Glutamatergic neuron (in vitro differentiated cells): Measurements from ENCODE around the gene KLHL24. TPM values are rescaled to one million over a fixed set of nuclear protein-coding genes. Genes with fewer than 3 reads are reported as not detected.

ENCODE experiments used
- DNase-seq: peaks from one replicate; pipeline ENCODE4 v3.0.0; 2022
- H3K27ac Mint-ChIP-seq: one replicate; pipeline ENCODE4 v1.8.0; 2020; ENCODE audit warnings: mild to moderate bottlenecking, mixed read lengths, inconsistent platforms; ENCODE audit not compliant: unreplicated experiment
- H3K27me3 Mint-ChIP-seq: one replicate; pipeline ENCODE4 v1.8.0; 2020; ENCODE audit warnings: mild to moderate bottlenecking, moderate library complexity, mixed read lengths, inconsistent platforms; ENCODE audit not compliant: unreplicated experiment
- H3K36me3 Mint-ChIP-seq: one replicate; pipeline ENCODE4 v1.8.0; 2020; ENCODE audit warnings: mild to moderate bottlenecking, mixed read lengths, inconsistent platforms; ENCODE audit not compliant: unreplicated experiment
- H3K4me1 Mint-ChIP-seq: one replicate; pipeline ENCODE4 v1.8.0; 2020; ENCODE audit warnings: mild to moderate bottlenecking, low read depth, mixed read lengths, inconsistent platforms; ENCODE audit not compliant: unreplicated experiment
- H3K4me3 Mint-ChIP-seq: one replicate; pipeline ENCODE4 v1.8.0; 2020; ENCODE audit warnings: mild to moderate bottlenecking, mixed read lengths, inconsistent platforms; ENCODE audit not compliant: unreplicated experiment
- H3K9me3 Mint-ChIP-seq: one replicate; pipeline ENCODE4 v1.8.0; 2020; ENCODE audit warnings: mild to moderate bottlenecking, moderate library complexity, mixed read lengths, inconsistent platforms; ENCODE audit not compliant: unreplicated experiment
- long read RNA-seq: library from polyadenylated mRNA; unstranded; transcript quantifications from one replicate; pipeline ENCODE4 v2.0.0, GENCODE V29; 2020; ENCODE audit not compliant: unreplicated experiment
- total RNA-seq: library from RNA; stranded (reverse); fragmentation: NEBNext Ultra II Directional; extraction: Animal tissue kit (Norgen Biotek cat#: 25700); gene quantifications from one replicate; pipeline ENCODE4 v1.2.1, GENCODE V29; 2021; ENCODE audit not compliant: unreplicated experiment
- TF ChIP-seq, protein P1 (sequence below): fragments of 200-600 bp; sonication (generic); IDR thresholded peaks from one replicate; pipeline ENCODE4 v1.5.0; 2021; ENCODE audit not compliant: partially characterized antibody, unreplicated experiment

KLHL24 gene, protein sequence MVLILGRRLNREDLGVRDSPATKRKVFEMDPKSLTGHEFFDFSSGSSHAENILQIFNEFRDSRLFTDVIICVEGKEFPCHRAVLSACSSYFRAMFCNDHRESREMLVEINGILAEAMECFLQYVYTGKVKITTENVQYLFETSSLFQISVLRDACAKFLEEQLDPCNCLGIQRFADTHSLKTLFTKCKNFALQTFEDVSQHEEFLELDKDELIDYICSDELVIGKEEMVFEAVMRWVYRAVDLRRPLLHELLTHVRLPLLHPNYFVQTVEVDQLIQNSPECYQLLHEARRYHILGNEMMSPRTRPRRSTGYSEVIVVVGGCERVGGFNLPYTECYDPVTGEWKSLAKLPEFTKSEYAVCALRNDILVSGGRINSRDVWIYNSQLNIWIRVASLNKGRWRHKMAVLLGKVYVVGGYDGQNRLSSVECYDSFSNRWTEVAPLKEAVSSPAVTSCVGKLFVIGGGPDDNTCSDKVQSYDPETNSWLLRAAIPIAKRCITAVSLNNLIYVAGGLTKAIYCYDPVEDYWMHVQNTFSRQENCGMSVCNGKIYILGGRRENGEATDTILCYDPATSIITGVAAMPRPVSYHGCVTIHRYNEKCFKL
- total RNA-seq, result 152 TPM
- long read RNA-seq, transcript KLHL24-201 (8 exons, 2,345 nt), result major isoform, 5 of 21 reads
- long read RNA-seq, partial matches to known transcripts, result 3 of 21 reads
- long read RNA-seq, other reads (novel, unspliced or antisense), result 12 of 21 reads

DNA sequence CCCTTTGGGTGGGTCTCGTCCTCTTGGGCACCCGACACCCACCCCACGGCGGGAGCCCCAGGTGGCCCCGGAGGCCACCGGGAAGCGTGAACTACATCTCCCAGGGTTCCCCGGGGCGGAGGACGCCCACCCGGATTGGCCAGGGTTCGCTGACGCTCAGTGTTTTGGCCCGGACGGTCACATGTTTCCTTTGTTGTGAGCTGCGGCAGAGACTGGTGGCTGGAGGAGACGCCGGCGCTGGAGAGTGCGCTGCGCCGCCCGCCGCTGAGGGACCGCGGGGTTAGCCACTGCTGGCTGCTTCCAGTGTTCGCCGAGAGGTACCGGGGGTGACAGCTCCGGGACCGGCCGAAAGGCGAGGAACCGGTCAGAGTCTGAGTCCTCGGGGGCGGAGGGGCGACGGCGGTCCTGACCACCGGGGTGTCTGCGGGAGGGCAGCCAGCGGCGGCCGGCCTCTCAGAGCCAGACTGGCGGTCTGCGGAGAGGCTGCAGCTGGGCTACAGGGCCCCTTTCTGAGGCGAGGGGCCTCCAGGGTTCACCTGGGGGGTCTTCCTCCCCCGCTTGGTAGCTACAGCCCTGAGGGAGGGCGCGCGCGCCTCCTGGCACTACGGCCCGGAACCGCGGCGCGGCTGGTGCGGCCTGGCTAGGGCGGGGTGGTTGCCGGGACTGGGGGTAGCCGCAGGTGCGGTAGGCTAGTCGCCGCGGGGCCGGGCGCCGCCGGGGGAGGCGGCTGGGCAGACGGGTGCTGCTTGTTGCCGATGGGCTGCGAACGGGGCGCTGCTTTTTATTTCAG is at the start of gene KLHL24:
Gene KLHL24, plus strand, starts transcription at position 193 of the 790 bp plus-strand sequence. CDS start 14,734 bp downstream, outside the sequence.
- H3K9me3 Mint-ChIP-seq, result peaks cover 14% of the 10 kb centered on the region
- peaks cover 15% of the 10 kb centered on the region for H3K4me1 Mint-ChIP-seq
- no peaks in the 10 kb centered on the region for H3K36me3 Mint-ChIP-seq
- H3K27ac Mint-ChIP-seq, result peak within 1 kb of the TSS; percentile 94
- TF ChIP-seq, protein P1, sequence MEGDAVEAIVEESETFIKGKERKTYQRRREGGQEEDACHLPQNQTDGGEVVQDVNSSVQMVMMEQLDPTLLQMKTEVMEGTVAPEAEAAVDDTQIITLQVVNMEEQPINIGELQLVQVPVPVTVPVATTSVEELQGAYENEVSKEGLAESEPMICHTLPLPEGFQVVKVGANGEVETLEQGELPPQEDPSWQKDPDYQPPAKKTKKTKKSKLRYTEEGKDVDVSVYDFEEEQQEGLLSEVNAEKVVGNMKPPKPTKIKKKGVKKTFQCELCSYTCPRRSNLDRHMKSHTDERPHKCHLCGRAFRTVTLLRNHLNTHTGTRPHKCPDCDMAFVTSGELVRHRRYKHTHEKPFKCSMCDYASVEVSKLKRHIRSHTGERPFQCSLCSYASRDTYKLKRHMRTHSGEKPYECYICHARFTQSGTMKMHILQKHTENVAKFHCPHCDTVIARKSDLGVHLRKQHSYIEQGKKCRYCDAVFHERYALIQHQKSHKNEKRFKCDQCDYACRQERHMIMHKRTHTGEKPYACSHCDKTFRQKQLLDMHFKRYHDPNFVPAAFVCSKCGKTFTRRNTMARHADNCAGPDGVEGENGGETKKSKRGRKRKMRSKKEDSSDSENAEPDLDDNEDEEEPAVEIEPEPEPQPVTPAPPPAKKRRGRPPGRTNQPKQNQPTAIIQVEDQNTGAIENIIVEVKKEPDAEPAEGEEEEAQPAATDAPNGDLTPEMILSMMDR, result no peak
- peak within 1 kb of the TSS; percentile 89 for H3K4me3 Mint-ChIP-seq
- DNase-seq, result peak; percentile 92
- H3K27me3 Mint-ChIP-seq, result peaks cover 5% of the 10 kb centered on the region

DNA sequence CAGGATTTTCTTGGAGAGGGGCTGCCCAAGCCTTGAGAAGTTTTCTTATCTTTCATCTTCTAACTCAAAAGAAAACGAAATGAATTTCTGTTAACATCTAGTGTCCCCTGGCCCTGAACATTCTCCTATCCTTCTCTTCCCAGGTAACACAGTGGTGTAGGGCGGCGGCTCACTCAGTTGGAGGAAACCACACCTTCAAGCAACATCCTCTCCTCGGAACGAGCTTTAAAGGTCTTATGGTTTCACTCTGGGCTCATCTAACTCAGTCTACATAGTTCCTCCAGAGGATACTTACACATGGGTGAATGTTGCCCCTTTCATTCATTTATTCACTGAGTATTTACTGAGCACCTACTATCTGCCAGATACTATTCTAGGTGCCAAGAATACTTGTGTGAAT is 48.9 kb upstream of the KLHL24 start:
- peaks cover 5% of the 10 kb centered on the region for H3K9me3 Mint-ChIP-seq
- H3K27ac Mint-ChIP-seq, result no peak overlapping the region
- H3K27me3 Mint-ChIP-seq, result peaks cover 2% of the 10 kb centered on the region
- no peak overlapping the region for H3K4me3 Mint-ChIP-seq
- TF ChIP-seq, protein P1, result no peak
- H3K36me3 Mint-ChIP-seq, result peaks cover 6% of the 10 kb centered on the region
- H3K4me1 Mint-ChIP-seq, result peaks cover 19% of the 10 kb centered on the region
- no peak for DNase-seq

DNA sequence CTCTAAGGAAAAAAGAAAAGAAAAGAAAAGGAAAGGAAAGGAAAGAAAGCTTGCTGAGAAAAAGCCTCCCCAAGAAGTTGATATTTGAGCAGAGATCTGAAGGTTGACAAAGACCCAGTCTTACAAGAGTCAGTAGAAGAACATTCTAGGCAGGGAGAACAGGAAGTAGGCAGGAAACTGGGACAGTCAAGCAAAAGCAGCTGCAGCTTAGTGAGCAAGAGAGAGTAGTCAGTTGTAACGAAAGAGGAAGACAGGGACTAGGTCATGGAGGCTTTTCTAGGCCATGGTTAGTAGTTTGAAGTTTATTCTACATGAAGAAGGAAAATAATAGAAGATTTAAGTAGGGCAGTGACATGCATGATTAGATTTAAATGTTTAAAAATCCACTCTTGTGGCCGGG is 48.1 kb upstream of the KLHL24 start:
- Mint-ChIP-seq H3K27me3 (peaks cover 5% of the 10 kb centered on the region), H3K36me3 (peaks cover 6% of the 10 kb centered on the region), H3K4me3 (no peak overlapping the region), H3K27ac (no peak overlapping the region), H3K9me3 (peaks cover 5% of the 10 kb centered on the region), H3K4me1 (peaks cover 19% of the 10 kb centered on the region)
- TF ChIP-seq, protein P1, result no peak
- DNase-seq, result no peak

DNA sequence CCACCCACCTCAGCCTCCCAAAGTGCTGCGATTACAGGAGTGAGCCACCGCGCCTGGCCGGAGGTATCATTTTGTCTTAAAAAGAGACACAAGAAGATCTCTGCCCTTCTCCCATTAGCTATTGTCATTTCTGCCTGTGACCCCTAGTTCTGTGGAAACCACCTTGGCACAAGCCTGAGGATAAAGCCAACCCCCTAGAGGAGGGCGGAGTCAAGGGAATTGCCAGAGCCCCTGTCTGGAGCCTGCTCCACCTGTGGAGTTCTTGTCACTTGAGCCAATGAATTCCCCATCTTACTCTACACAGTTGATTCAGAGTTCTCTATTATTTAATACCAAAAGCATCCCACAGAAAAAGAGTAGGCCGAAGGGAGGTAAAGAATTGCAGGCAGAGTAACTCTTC is 45.0 kb upstream of the KLHL24 start:
- peaks cover 6% of the 10 kb centered on the region for H3K36me3 Mint-ChIP-seq
- H3K27me3 Mint-ChIP-seq, result peaks cover 3% of the 10 kb centered on the region
- H3K9me3 Mint-ChIP-seq, result peaks cover 3% of the 10 kb centered on the region
- H3K4me1 Mint-ChIP-seq, result no peaks in the 10 kb centered on the region
- H3K27ac Mint-ChIP-seq, result no peak overlapping the region
- H3K4me3 Mint-ChIP-seq, result no peak overlapping the region
- TF ChIP-seq, protein P1, result no peak
- DNase-seq, result no peak
